ENCODE results near the gene PHRF1.

Gene PHRF1

GRCh38 chr11:557328-558132, 18.7 kb upstream of the PHRF1 start:
- no peak for DNase-seq

GRCh38 chr11:558503-558902, 17.8 kb upstream of the PHRF1 start:
- DNase-seq: no peak

GRCh38 chr11:559020-559620, 17.1 kb upstream of the PHRF1 start:
- no peak for DNase-seq

GRCh38 chr11:559712-560304, 16.5 kb upstream of the PHRF1 start:
- DNase-seq: no peak

GRCh38 chr11:560305-561147, 15.7 kb upstream of the PHRF1 start, which contains the start of the genes LMNTD2 and RASSF7:
LMNTD2 (minus strand) TSS chr11:560738; CDS start chr11:560716, 22 bp downstream.
RASSF7 (plus strand) TSS chr11:560970; CDS start chr11:561769, 799 bp downstream.
- DNase-seq: no peak

GRCh38 chr11:561148-562003, 14.9 kb upstream of the PHRF1 start:
- no peak for DNase-seq

- no peak for DNase-seq
These were observed 14.1 kb upstream of the PHRF1 start for GRCh38 chr11:562046-562645.

- no peak for DNase-seq
These were observed 13.0 kb upstream of the PHRF1 start for GRCh38 chr11:563066-563811.

GRCh38 chr11:563812-564578, 12.3 kb upstream of the PHRF1 start:
- DNase-seq: no peak

GRCh38 chr11:565921-566509, 10.3 kb upstream of the PHRF1 start:
- no peak for DNase-seq

- no peak for DNase-seq
These were observed 9.2 kb upstream of the PHRF1 start for GRCh38 chr11:567011-567628.

GRCh38 chr11:567629-568292, 8.5 kb upstream of the PHRF1 start:
- no peak for DNase-seq

- DNase-seq: peak; percentile 45
These were observed 7.7 kb upstream of the PHRF1 start for GRCh38 chr11:568306-569157.

- no peak for DNase-seq
These were observed 6.9 kb upstream of the PHRF1 start for GRCh38 chr11:569158-569885.

- DNase-seq: no peak
These were observed 4.5 kb upstream of the PHRF1 start for GRCh38 chr11:571802-572185.

GRCh38 chr11:573146-573759, 3.0 kb upstream of the PHRF1 start:
- no peak for DNase-seq

Data from SIG-M5 (cell line).